ENCODE results near the gene PDX1.

GRCh38 chr13:27953676-27954405, 34.0 kb downstream of the PDX1 start:
- TF ChIP-seq ZNF549 (tag by site-specific recombination; IDR thresholded peaks at IDR 0.05): no peak
- TF ChIP-seq CTCF (tag by site-specific recombination; IDR thresholded peaks at IDR 0.05): peak; percentile 67
- no peak for TF ChIP-seq ZNF266 (tag by site-specific recombination; IDR thresholded peaks at IDR 0.05; ENCODE audit: low read depth)
- no peak for TF ChIP-seq ZNF585B (tag by site-specific recombination; IDR thresholded peaks at IDR 0.05)
- TF ChIP-seq, protein P1, sequence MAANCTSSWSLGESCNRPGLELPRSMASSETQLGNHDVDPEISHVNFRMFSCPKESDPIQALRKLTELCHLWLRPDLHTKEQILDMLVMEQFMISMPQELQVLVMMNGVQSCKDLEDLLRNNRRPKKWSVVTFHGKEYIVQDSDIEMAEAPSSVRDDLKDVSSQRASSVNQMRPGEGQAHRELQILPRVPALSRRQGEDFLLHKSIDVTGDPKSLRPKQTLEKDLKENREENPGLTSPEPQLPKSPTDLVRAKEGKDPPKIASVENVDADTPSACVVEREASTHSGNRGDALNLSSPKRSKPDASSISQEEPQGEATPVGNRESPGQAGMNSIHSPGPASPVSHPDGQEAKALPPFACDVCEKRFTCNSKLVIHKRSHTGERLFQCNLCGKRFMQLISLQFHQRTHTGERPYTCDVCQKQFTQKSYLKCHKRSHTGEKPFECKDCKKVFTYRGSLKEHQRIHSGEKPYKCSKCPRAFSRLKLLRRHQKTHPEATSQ (tag by site-specific recombination; IDR thresholded peaks at IDR 0.05): no peak
- no peak for TF ChIP-seq PRDM1 (tag by site-specific recombination; IDR thresholded peaks at IDR 0.05)

All from HEK293 (cell line).